Suppressor macrophage treated with lipopolysaccharide for 1 hour (primary cell): Measurements from ENCODE around the gene BRSK2.
"Not testable (repeated sequence)": the region's sequence is repeated elsewhere in the genome, so short reads cannot be mapped to it uniquely, and the experiment has no call there.

ENCODE experiments used
- DNase-seq, 3 donors: peaks; one replicate each; pipeline ENCODE4 v3.0.0-alpha.2; 2020 to 2022

The BRSK2 gene

GRCh38 chr11:1410366-1411291, 20.9 kb downstream of the BRSK2 start:
- DNase-seq = no peak

- DNase-seq = no peak
Measured at GRCh38 chr11:1411301-1411700, 21.6 kb downstream of the BRSK2 start.

- DNase-seq = not testable (repeated sequence)
Measured at GRCh38 chr11:1411739-1412138, 22.0 kb downstream of the BRSK2 start.

GRCh38 chr11:1412377-1413095, 22.8 kb downstream of the BRSK2 start:
- no peak for DNase-seq

- DNase-seq = no peak
Measured at GRCh38 chr11:1414650-1415049, 24.9 kb downstream of the BRSK2 start.

GRCh38 chr11:1415631-1416030, 25.9 kb downstream of the BRSK2 start:
- DNase-seq = no peak

- not testable (repeated sequence) for DNase-seq
Measured at GRCh38 chr11:1418192-1418795, 28.6 kb downstream of the BRSK2 start.

- no peak for DNase-seq
Measured at GRCh38 chr11:1419811-1420210, 30.1 kb downstream of the BRSK2 start.

- no peak for DNase-seq
Measured at GRCh38 chr11:1421291-1421690, 31.6 kb downstream of the BRSK2 start.

- DNase-seq = no peak
Measured at GRCh38 chr11:1422481-1422880, 32.7 kb downstream of the BRSK2 start.

GRCh38 chr11:1422981-1423380, 33.2 kb downstream of the BRSK2 start:
- DNase-seq = no peak

GRCh38 chr11:1423406-1423805, 33.7 kb downstream of the BRSK2 start:
- not testable (repeated sequence) for DNase-seq

- DNase-seq = no peak
Measured at GRCh38 chr11:1425006-1425405, 35.3 kb downstream of the BRSK2 start.

GRCh38 chr11:1425439-1425838, 35.7 kb downstream of the BRSK2 start:
- no peak for DNase-seq

GRCh38 chr11:1428762-1429316, 39.1 kb downstream of the BRSK2 start:
- DNase-seq = no peak

GRCh38 chr11:1433568-1433967, 43.8 kb downstream of the BRSK2 start:
- DNase-seq = no peak

GRCh38 chr11:1433977-1434640, 44.4 kb downstream of the BRSK2 start:
- no peak for DNase-seq

GRCh38 chr11:1435479-1435819, 45.7 kb downstream of the BRSK2 start:
- DNase-seq = not testable (repeated sequence)

GRCh38 chr11:1435820-1436467, 46.2 kb downstream of the BRSK2 start:
- DNase-seq = no peak

- DNase-seq = no peak
Measured at GRCh38 chr11:1436468-1437039, 46.8 kb downstream of the BRSK2 start.

GRCh38 chr11:1437500-1437899, 47.8 kb downstream of the BRSK2 start:
- no peak for DNase-seq
